SK-N-MC (cell line): ENCODE results near the gene SERPINE2.

Experiments
- EZH2 ChIP-seq: fragments of 200-600 bp; sonication (generic); IDR thresholded peaks from one replicate; pipeline ENCODE4 v1.6.1; 2017; ENCODE audit warnings: antibody characterized with exemption
- POLR2AphosphoS5 ChIP-seq: IDR thresholded peaks from 2 replicates; pipeline ENCODE4 v1.6.1; 2012; ENCODE audit warnings: mild to moderate bottlenecking, low read depth, low read length, borderline replicate concordance

DNA sequence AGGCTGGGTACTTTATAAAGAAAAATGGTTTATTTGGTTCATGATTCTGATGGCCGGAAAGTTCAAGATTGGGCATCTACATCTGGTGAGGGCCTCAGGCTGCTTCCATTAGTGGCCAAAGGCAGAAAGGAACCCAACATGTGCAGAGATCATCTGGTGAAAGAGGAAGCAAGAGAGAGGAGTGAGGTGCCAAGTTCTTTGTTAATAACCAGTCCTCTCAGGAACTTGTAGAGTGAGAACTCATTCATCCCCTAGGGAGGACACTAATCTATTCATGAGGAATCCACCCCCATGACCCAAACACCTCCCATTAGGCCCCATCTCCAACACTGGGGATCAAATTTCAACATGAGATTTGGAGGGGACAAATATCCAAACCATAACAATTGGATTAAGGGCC, 17.8 kb upstream of the SERPINE2 start:
- no peak for TF ChIP-seq POLR2AphosphoS5
- no peak for TF ChIP-seq EZH2
